HL-60 (cell line): Measurements from ENCODE around the gene DBP.

Experiments
- CTCF ChIP-seq: IDR thresholded peaks from one replicate; pipeline ENCODE4 v1.5.1; 2011; ENCODE audit warnings: low read length, control low read depth, inconsistent platforms; ENCODE audit not compliant: insufficient read depth
- GABPA ChIP-seq: IDR thresholded peaks from 2 replicates; pipeline ENCODE4 v1.6.1; 2012; ENCODE audit warnings: low read depth
- POLR2AphosphoS5 ChIP-seq: IDR thresholded peaks from 2 replicates; pipeline ENCODE4 v1.6.1; 2012; ENCODE audit warnings: low read depth
- REST ChIP-seq: IDR thresholded peaks from 2 replicates; pipeline ENCODE4 v1.6.1; 2012; ENCODE audit warnings: low read depth; ENCODE audit not compliant: insufficient replicate concordance
- SPI1 ChIP-seq: IDR thresholded peaks from 2 replicates; pipeline ENCODE4 v1.6.1; 2012; ENCODE audit warnings: low read depth, mild to moderate bottlenecking, borderline replicate concordance

- TF ChIP-seq POLR2AphosphoS5 (no peak), REST (no peak), CTCF (no peak), GABPA (no peak), SPI1 (no peak)
These were observed 37.1 kb upstream of the DBP start for GRCh38 chr19:48674216-48674809.
